HepG2 (cell line): ENCODE data around the gene PDGFRB. TPM values are rescaled to one million over a fixed set of nuclear protein-coding genes. Genes with fewer than 3 reads are reported as not detected.
A peak's percentile ranks its signal among the peaks of the same experiment; 100 is the strongest.

ENCODE experiments used
- ATAC-seq: fragments of 200-7000 bp; cut with Tn5 transposase; 3 replicates; pipeline ENCODE4 v1.9.1; 2020; ENCODE audit warnings: mild to moderate bottlenecking, moderate library complexity
- BruUV-seq: library from RNA; stranded (reverse); fragments of 400-500 nt; replicated peaks from 2 replicates; lab custom pipeline; 2021; lab: Mats Ljungman, UMichigan
- CTCF ChIA-PET: fragments of 300-600 bp; formaldehyde crosslinking; extraction: SDS; loops from one replicate; lab custom pipeline; 2021; ENCODE audit warnings: low total read pairs, inconsistent platforms, low intra/inter-chr PET ratio; lab: Yijun Ruan, JAX
- POLR2A ChIA-PET: fragments of 350-600 bp; sonication (Branson Sonifier 250); formaldehyde crosslinking; loops from one replicate; lab custom pipeline; 2020; ENCODE audit warnings: antibody characterized with exemption, inconsistent platforms; lab: Yijun Ruan, JAX
- DNase-seq: peaks from one replicate; pipeline ENCODE4 v3.0.0-alpha.2; 2015; ENCODE audit warnings: low spot score
- FAIRE-seq: peaks from 3 replicates; lab custom pipeline; 2011; peaks lifted over from hg19 to GRCh38; lab: Jason Lieb, UNC
- H2AFZ ChIP-seq: one replicate; pipeline ENCODE4 v1.6.1; 2011; ENCODE audit warnings: low read length, inconsistent platforms
- H3K27ac ChIP-seq: fragments of 300-600 bp; 3 replicates; pipeline ENCODE4 v1.8.0; 2011; ENCODE audit warnings: mixed run types, mild to moderate bottlenecking, mixed read lengths, low read length, inconsistent platforms; ENCODE audit not compliant: insufficient read depth; ENCODE audit errors: extremely low read length
- H3K27me3 ChIP-seq, 2 experiments: fragments of 200-600 bp in 1 of 2; 2 replicates in 1 of 2; 3 replicates in 1 of 2; pipeline versions ENCODE4 v1.6.0 to v1.8.0; 2011; ENCODE audit warnings: low read length in 2 of 2, mild to moderate bottlenecking in 2 of 2, moderate library complexity in 2 of 2, inconsistent platforms in 1 of 2; ENCODE audit not compliant: insufficient read depth in 2 of 2, control insufficient read depth in 1 of 2
- H3K36me3 ChIP-seq, 2 experiments: fragments of 200-600 bp in 1 of 2; replicated peaks in 1 of 2; 2 replicates in 1 of 2; 3 replicates in 1 of 2; pipeline versions ENCODE4 v1.5.1 to v1.8.0; 2011; ENCODE audit warnings: low read length in 2 of 2, inconsistent platforms in 1 of 2; ENCODE audit not compliant: insufficient read depth in 2 of 2, control insufficient read depth in 1 of 2
- H3K4me1 ChIP-seq: 2 replicates; pipeline ENCODE4 v1.5.1; 2012; ENCODE audit warnings: low read length, inconsistent platforms; ENCODE audit not compliant: insufficient read depth
- H3K4me2 ChIP-seq: 2 replicates; pipeline ENCODE4 v1.6.0; 2011; ENCODE audit warnings: low read depth, low read length, inconsistent platforms
- H3K4me3 ChIP-seq, 3 experiments: fragments of 200-600 bp in 1 of 3; sonication (generic), shearing (Covaris generic) in 1 of 3; replicated peaks in 1 of 3; 2 replicates each; pipeline ENCODE4 v1.5.1; 2011 to 2016; ENCODE audit warnings: low read length in 3 of 3, inconsistent platforms in 2 of 3, low read depth in 2 of 3, mild to moderate bottlenecking in 2 of 3, control low read depth in 1 of 3, mixed read lengths in 1 of 3; ENCODE audit not compliant: insufficient read depth in 1 of 3
- H3K79me2 ChIP-seq: one replicate; pipeline ENCODE4 v1.6.1; 2011; ENCODE audit warnings: low read length, inconsistent platforms; ENCODE audit not compliant: insufficient read depth
- H3K9ac ChIP-seq: 2 replicates; pipeline ENCODE4 v1.6.0; 2011; ENCODE audit warnings: mild to moderate bottlenecking, low read depth, low read length, inconsistent platforms; ENCODE audit not compliant: insufficient read depth
- H3K9me3 ChIP-seq: 2 replicates; pipeline ENCODE4 v1.5.1; 2012; ENCODE audit warnings: mild to moderate bottlenecking, low read length
- H4K20me1 ChIP-seq: 2 replicates; pipeline ENCODE4 v1.6.0; 2011; ENCODE audit warnings: inconsistent platforms, mild to moderate bottlenecking, low read length, moderate library complexity; ENCODE audit not compliant: insufficient read depth
- DR1 ChIP-seq: sonication (generic); formaldehyde crosslinking; IDR thresholded peaks from 2 replicates; pipeline ENCODE4 v1.8.0; 2021; ENCODE audit warnings: mild to moderate bottlenecking, missing genetic modification reagents, inconsistent platforms
- KAT7 ChIP-seq: IDR thresholded peaks from 2 replicates; pipeline ENCODE4 v1.6.1; 2018; ENCODE audit warnings: borderline replicate concordance, missing compliant biosample characterization
- MED13 ChIP-seq: sonication (generic); formaldehyde crosslinking; IDR thresholded peaks from 2 replicates; pipeline ENCODE4 v1.5.0; 2020; ENCODE audit warnings: missing genetic modification reagents
- MTA1 ChIP-seq: sonication (generic); formaldehyde crosslinking; IDR thresholded peaks from 2 replicates; pipeline ENCODE4 v1.4.0; 2020; ENCODE audit warnings: missing genetic modification reagents, mild to moderate bottlenecking, borderline replicate concordance
- RFXANK ChIP-seq: IDR thresholded peaks from 2 replicates; pipeline ENCODE4 v1.6.1; 2016
- SYNCRIP ChIP-seq: fragments of 200-400 bp; formaldehyde crosslinking; IDR thresholded peaks from 2 replicates; pipeline ENCODE4 v1.6.1; 2018; ENCODE audit warnings: mild to moderate bottlenecking, low read depth, low read length; ENCODE audit not compliant: insufficient read depth
- TARDBP ChIP-seq: sonication (generic); formaldehyde crosslinking; IDR thresholded peaks from 2 replicates; pipeline ENCODE4 v1.8.0; 2022; ENCODE audit warnings: mild to moderate bottlenecking, missing genetic modification reagents
- ZC3H4 ChIP-seq: sonication (generic); formaldehyde crosslinking; IDR thresholded peaks from 2 replicates; pipeline ENCODE4 v1.4.0; 2020; ENCODE audit warnings: missing genetic modification reagents, borderline replicate concordance
- ZFP90 ChIP-seq: sonication (generic); formaldehyde crosslinking; IDR thresholded peaks from 2 replicates; pipeline ENCODE4 v1.8.0; 2022; ENCODE audit warnings: missing genetic modification reagents, mild to moderate bottlenecking, inconsistent platforms, borderline replicate concordance
- ZNF251 ChIP-seq: sonication (generic); formaldehyde crosslinking; IDR thresholded peaks from 2 replicates; pipeline ENCODE4 v1.9.0; 2021; ENCODE audit warnings: mild to moderate bottlenecking, missing genetic modification reagents
- ZNF292 ChIP-seq: sonication (generic); formaldehyde crosslinking; IDR thresholded peaks from 2 replicates; pipeline ENCODE4 v1.8.1; 2022; ENCODE audit warnings: mild to moderate bottlenecking, low read depth, missing genetic modification reagents, borderline replicate concordance
- ZNF530 ChIP-seq: sonication (generic); formaldehyde crosslinking; IDR thresholded peaks from 2 replicates; pipeline ENCODE4 v1.5.0; 2020; ENCODE audit warnings: low read depth, mild to moderate bottlenecking, missing genetic modification reagents
- ZNF543 ChIP-seq: sonication (generic); formaldehyde crosslinking; IDR thresholded peaks from 2 replicates; pipeline ENCODE4 v1.4.0; 2020; ENCODE audit warnings: mild to moderate bottlenecking, missing genetic modification reagents
- ZNF713 ChIP-seq: sonication (generic); formaldehyde crosslinking; IDR thresholded peaks from 2 replicates; pipeline ENCODE4 v1.4.0; 2020; ENCODE audit warnings: mild to moderate bottlenecking, missing genetic modification reagents
- ZNF780A ChIP-seq: sonication (generic); formaldehyde crosslinking; IDR thresholded peaks from 2 replicates; pipeline ENCODE4 v1.8.0; 2022; ENCODE audit warnings: mild to moderate bottlenecking, missing genetic modification reagents, moderate library complexity
- WGBS: methylation state at CpG from one replicate; pipeline ENCODE4 v1.1.6; 2017; ENCODE audit warnings: low lambda C conversion rate; 5-methylcytosine and 5-hydroxymethylcytosine counted together
- in situ Hi-C: cut with HindIII; loops from 2 replicates; pipeline ENCODE4 v1.10.0; 2017; ENCODE audit warnings: low pct_unique_long_range_greater_than_20kb; ENCODE audit not compliant: extremely low pct_ligation_motif_present
- intact Hi-C: fragments of 100-400 bp; cut with micrococcal nuclease; formaldehyde crosslinking; loops from one replicate; pipeline ENCODE4 v1.10.0; 2022; ENCODE audit not compliant: unreplicated experiment
- polyA plus RNA-seq, 8 experiments: library from polyadenylated mRNA; depleted of rRNA in 3 of 8; stranded (reverse) in 7 of 8; unstranded in 1 of 8; fragments of >200 nt; fragmentation: Illumina TruSeq in 4 of 8; extraction: Trizol in 4 of 8; gene quantifications; 2 replicates each; pipeline versions ENCODE4 v1.2.1 to v1.2.3, GENCODE V29; 2011 to 2016; ENCODE audit warnings: low read depth in 4 of 8, missing spikeins in 1 of 8, mixed read lengths in 1 of 8; ENCODE audit not compliant: insufficient read depth in 1 of 8
- total RNA-seq, 5 experiments: library from RNA; depleted of rRNA; stranded (reverse); fragments of >200 nt; fragmentation: Illumina TruSeq; extraction: Trizol; gene quantifications; 2 replicates each; pipeline ENCODE4 v1.2.3, GENCODE V29; 2016; ENCODE audit warnings: low read depth in 1 of 5
- TF ChIP-seq, protein P1 (sequence below): sonication (generic); formaldehyde crosslinking; IDR thresholded peaks from 2 replicates; pipeline ENCODE4 v1.4.0; 2020; ENCODE audit warnings: missing genetic modification reagents

Gene PDGFRB
- total and polyA plus RNA-seq, 2 of the 13 experiments (the other 11 are each of a cell fraction or from before 2014, with no cell fraction given): 4.0 to 21.0 TPM

DNA sequence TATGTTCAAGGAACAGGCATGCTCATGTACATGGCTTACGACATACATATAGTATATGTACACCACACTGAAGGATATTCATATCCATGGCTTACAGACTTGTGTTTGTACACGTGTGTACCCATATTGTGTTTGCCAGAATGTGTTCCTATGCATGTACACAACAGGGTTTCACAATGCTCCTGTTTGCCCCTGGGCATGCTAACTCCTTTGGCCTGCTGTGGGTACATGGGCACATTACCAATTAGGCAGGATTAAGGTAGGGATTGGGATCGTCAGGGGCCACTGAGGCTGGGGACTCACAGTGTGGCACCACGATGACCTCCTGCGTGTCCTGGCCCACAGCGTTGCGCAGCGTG is 26.2 kb downstream of the PDGFRB start:
- FAIRE-seq (no peak), ATAC-seq (no peak), DNase-seq (no peak)
- TF ChIP-seq SYNCRIP (no peak), ZC3H4 (CRISPR knock-in tag) (no peak), MTA1 (CRISPR knock-in tag) (no peak), ZNF780A (0 out of 2 replicates have a peak, but pooled peaks have one; percentile 3)
- no peaks in the 10 kb centered on the region for H3K9me3 ChIP-seq
- no peaks in the 10 kb centered on the region; a peak in 1 of 5 replicates for H3K36me3 ChIP-seq
- ChIA-PET POLR2A (no interaction called here), CTCF (interaction anchor here (0.7 to 4.2 kb wide), 6 partner anchors 32 to 221 kb away, joined by 4 to 62 read pairs (median 15); no protein-coding TSS in a partner anchor)
- H3K9ac ChIP-seq: no peak overlapping the region
- H3K4me1 ChIP-seq: peaks cover 38% of the 10 kb centered on the region
- H4K20me1 ChIP-seq: no peaks in the 10 kb centered on the region
- no peak overlapping the region for H3K4me3 ChIP-seq
- H2AFZ ChIP-seq: no peak overlapping the region
- no TSS peak for BruUV-seq
- no peaks in the 10 kb centered on the region for H3K27me3 ChIP-seq
- no peak overlapping the region for H3K4me2 ChIP-seq
- H3K27ac ChIP-seq: no peak overlapping the region
- intact Hi-C loops: loop anchor here (10.0 kb wide), 1 partner anchor 295 kb away; no protein-coding TSS in a partner anchor
- 56% methylated on average over 7 of the region's 8 CpGs for WGBS
- no peaks in the 10 kb centered on the region for H3K79me2 ChIP-seq
- in situ Hi-C loops: loop anchor here (5.0 kb wide), 2 partner anchors 48 to 88 kb away; no protein-coding TSS in a partner anchor

DNA sequence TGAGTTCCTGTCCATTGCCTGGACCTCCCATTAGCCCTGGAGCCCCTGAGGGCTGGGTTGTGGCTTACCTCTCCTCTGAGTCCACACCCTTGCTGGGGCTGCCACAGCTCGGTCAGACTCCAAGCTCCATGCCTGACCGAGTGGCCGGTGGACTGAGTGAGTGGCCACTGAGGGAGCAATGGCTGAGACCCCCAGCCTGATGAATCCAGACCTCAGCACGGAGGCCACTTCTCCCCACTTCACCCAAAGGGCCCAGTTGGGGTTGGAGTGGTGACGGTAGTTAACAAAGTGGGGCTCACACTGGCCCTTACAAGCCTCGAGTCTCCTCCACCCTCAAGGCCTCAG is 28.8 kb downstream of the PDGFRB start:
- 17% methylated on average over 1 of the region's 6 CpGs for WGBS
- ATAC-seq (no peak), DNase-seq (no peak), FAIRE-seq (no peak)
- TF ChIP-seq ZNF713 (CRISPR knock-in tag): no peak
- no peak for TF ChIP-seq DR1 (CRISPR knock-in tag)
- no peak for TF ChIP-seq MED13 (CRISPR knock-in tag)
- TF ChIP-seq ZFP90 (CRISPR knock-in tag): no peak
- no peak for TF ChIP-seq ZNF530 (CRISPR knock-in tag)
- TF ChIP-seq ZNF292 (CRISPR knock-in tag): no peak
- no peak for TF ChIP-seq RFXANK
- TF ChIP-seq ZNF543 (CRISPR knock-in tag): no peak
- TF ChIP-seq TARDBP (CRISPR knock-in tag): no peak
- no peak for TF ChIP-seq ZNF251 (CRISPR knock-in tag)
- TF ChIP-seq, protein P1, sequence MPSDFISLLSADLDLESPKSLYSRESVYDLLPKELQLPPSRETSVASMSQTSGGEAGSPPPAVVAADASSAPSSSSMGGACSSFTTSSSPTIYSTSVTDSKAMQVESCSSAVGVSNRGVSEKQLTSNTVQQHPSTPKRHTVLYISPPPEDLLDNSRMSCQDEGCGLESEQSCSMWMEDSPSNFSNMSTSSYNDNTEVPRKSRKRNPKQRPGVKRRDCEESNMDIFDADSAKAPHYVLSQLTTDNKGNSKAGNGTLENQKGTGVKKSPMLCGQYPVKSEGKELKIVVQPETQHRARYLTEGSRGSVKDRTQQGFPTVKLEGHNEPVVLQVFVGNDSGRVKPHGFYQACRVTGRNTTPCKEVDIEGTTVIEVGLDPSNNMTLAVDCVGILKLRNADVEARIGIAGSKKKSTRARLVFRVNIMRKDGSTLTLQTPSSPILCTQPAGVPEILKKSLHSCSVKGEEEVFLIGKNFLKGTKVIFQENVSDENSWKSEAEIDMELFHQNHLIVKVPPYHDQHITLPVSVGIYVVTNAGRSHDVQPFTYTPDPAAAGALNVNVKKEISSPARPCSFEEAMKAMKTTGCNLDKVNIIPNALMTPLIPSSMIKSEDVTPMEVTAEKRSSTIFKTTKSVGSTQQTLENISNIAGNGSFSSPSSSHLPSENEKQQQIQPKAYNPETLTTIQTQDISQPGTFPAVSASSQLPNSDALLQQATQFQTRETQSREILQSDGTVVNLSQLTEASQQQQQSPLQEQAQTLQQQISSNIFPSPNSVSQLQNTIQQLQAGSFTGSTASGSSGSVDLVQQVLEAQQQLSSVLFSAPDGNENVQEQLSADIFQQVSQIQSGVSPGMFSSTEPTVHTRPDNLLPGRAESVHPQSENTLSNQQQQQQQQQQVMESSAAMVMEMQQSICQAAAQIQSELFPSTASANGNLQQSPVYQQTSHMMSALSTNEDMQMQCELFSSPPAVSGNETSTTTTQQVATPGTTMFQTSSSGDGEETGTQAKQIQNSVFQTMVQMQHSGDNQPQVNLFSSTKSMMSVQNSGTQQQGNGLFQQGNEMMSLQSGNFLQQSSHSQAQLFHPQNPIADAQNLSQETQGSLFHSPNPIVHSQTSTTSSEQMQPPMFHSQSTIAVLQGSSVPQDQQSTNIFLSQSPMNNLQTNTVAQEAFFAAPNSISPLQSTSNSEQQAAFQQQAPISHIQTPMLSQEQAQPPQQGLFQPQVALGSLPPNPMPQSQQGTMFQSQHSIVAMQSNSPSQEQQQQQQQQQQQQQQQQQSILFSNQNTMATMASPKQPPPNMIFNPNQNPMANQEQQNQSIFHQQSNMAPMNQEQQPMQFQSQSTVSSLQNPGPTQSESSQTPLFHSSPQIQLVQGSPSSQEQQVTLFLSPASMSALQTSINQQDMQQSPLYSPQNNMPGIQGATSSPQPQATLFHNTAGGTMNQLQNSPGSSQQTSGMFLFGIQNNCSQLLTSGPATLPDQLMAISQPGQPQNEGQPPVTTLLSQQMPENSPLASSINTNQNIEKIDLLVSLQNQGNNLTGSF (CRISPR knock-in tag): no peak
- no peak for TF ChIP-seq KAT7 (CRISPR knock-in tag)
- Histone ChIP-seq H4K20me1 (no peaks in the 10 kb centered on the region), H3K27ac (no peak overlapping the region), H3K36me3 (no peaks in the 10 kb centered on the region; a peak in 1 of 5 replicates), H3K4me3 (no peak overlapping the region), H3K4me1 (peaks cover 45% of the 10 kb centered on the region), H3K27me3 (no peaks in the 10 kb centered on the region), H3K4me2 (no peak overlapping the region), H3K79me2 (no peaks in the 10 kb centered on the region), H2AFZ (no peak overlapping the region), H3K9me3 (no peaks in the 10 kb centered on the region), H3K9ac (no peak overlapping the region)
- CTCF ChIA-PET: no interaction called here
- in situ Hi-C loops: loop anchor here (5.0 kb wide), 2 partner anchors 50 to 90 kb away; no protein-coding TSS in a partner anchor
- POLR2A ChIA-PET: no interaction called here
- no TSS peak for BruUV-seq
- intact Hi-C loops: loop anchor here (10.0 kb wide), 1 partner anchor 292 kb away; no protein-coding TSS in a partner anchor
